GM21529 (cell line): Measurements from ENCODE around the gene RNF38.
"Not testable (repeated sequence)": the region's sequence is repeated elsewhere in the genome, so short reads cannot be mapped to it uniquely, and the experiment has no call there.

Experiments used
- ATAC-seq: cut with Tn5 transposase; IDR thresholded peaks from one replicate; pipeline ENCODE4 v1.9.1; 2021; ENCODE audit not compliant: unreplicated experiment

RNF38 gene

DNA sequence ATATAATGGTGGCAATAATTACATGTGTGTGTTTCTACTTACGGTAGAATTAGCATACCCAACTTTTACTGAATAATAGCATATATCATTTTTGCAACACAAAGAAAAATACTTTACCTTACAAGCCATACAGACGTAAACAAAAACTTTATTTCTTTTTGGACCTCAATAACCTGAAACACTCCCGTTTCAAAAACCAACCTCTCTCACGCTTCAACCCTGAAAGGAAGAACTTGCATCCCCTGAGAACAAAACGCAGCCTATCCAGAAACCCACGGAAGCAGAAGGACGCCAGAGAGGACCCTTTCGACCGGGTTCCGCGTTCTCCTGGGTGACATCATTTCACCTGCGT, at the start of gene RNF38:
TSS of gene RNF38 (minus strand) at position 290 of the 352 bp plus-strand sequence. CDS start at position 129, 161 bp downstream.
- ATAC-seq = no peak

DNA sequence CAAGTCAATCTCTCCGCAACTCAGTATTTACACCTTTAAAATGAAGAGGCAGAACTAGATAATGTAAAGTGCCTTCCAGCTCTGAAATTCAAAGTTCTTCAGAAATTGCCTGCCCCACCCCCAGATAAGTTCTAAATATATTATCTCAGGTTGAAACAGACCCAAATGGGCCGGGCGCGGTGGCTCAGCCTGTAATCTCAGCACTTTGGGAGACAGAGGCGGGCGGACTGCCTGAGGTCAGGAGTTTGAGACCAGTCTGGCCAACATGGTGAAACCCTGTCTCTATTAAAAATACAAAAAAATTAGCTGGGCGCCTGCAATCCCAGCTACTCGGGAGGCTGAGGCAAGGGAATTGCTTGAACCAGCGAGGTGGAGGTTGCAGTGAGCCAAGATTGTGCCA, 48.5 kb upstream of the RNF38 start:
- not testable (repeated sequence) for ATAC-seq

DNA sequence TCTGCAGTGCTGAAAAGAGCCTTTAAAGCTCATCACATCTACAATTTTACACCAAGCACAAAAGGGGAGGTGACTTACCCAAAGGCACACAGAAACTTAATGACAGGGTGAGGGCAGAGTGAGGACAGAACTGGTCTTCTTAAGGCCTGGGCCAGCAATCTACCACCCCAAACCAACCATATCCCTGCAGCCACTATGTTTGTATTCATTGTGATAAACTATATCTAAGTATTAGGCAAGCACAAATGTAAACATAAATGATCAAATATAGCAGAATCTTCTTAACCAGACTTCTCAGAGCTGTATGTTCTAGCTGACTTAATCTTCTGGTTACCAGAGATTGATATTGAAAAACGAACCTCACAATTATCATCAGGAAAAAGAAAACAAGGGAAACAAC, 47.9 kb upstream of the RNF38 start:
- no peak for ATAC-seq

DNA sequence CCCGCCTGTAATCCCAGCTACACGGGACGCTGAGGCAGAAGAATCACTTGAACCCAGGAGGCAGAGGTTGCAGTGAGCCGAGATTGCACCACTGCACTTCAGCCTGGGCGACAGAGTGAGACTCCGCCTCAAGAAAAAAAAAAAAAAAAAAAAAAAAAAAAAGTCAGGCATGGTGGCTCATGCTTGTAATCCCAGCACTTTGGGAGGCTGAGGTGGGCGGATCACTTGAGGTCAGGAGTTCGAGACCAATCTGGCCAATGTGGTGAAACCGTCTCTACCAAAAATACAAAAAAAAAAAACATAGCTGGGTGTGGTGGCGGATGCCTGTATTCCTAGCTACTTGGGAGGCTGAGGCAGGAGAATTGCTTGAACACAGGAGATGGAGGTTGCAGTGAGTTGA, 46.6 kb upstream of the RNF38 start:
- ATAC-seq = not testable (repeated sequence)

DNA sequence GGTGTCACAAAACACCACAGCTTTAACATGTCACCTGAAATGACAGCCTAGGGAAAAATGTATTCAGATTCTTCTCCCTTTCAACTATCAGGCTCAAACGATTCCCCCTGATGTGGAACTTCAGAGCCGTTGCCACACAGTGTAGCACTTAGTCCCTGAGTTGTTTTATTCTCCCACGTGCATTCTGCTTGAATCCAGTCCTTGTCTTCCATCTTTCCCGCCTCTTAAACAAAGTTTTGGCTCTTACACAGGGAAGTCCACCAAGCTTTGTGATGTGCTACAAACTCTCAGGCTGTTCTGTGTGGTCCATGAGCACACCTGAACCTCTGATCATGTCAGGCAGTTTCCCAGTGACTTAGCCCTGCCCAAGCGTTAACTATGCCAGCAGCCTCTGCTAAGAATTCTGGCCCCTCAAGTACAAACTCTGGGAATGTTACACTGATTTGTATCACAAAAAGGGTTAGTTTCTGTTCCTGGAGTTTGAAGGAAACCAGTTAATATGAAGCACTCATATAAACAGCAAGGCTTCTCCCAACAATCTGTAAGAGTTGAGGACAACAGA, 45.8 kb upstream of the RNF38 start:
- no peak for ATAC-seq

DNA sequence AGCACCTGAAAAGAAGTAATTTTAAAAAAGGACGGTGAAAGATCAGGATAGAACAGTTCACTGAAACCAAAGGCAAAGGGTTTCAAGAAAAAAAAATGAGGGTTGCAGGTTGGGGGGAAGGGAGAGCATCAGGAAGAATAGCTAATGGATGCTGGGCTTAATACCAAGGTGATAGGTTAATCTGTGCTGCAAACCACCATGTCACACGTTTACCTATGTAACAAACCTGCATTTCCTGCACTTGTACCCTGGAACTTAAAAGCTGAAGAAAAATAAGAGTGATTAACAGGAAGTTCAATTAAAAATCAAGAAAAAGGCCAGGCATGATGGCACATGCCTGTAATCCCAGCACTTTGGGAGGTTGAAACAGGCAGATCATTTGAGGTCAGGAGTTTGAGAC, 44.1 kb upstream of the RNF38 start:
- no peak for ATAC-seq

DNA sequence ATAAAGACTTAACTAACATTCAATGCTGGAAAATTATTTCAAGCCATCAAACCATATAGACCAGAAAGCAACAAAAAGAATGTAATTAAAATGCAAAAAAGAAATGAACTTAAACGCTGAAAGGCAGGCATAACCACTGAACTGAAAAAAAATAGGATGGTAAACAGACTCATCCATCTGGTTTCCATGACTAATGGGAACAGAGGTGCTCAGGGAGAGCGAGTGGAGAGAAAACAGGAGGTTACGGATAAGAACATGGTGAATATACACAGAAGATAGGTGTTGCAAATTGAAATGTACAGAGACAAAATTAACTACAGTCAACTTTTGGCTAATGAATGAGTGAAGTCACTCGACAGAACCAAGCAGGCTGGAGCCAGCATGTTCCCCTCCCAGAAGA, 43.5 kb upstream of the RNF38 start:
- no peak for ATAC-seq

DNA sequence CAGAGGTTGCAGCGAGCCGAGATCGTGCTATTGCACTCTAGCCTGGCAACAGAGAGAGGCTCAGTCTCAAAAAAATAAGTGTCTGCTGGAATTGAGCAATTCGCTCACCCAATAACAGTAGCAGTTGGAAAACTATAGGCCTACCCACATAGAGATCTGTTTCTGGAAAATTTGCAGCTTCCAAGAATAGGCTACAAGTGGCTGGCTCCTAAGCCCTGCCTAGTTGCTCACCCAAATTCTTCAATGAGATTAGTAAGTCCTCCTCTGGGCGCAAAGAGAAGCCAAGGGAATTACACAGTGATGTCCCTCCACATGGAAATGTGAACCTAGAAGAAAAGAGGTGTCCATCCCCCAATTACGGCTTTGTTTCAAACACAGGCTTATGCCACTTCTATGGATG, 42.6 kb upstream of the RNF38 start:
- no peak for ATAC-seq

DNA sequence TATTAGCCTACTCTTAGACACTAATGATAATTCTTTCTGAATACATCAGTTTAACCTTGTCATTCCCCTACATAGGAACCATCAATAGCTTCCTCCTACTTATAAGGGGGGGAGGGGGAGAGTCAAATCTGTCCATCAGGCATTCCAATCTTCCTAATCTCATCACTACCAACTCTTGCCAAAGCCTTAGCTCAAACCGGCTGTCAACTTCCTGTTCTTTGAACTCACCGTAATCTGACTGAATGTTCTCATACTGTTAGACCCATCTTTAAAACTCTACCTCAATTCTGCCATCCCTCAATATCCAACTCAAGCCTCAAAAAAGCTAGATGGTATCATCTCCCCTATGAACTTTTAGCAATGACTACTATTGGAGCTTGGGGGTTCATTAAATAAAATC, 41.9 kb upstream of the RNF38 start:
- ATAC-seq = no peak

DNA sequence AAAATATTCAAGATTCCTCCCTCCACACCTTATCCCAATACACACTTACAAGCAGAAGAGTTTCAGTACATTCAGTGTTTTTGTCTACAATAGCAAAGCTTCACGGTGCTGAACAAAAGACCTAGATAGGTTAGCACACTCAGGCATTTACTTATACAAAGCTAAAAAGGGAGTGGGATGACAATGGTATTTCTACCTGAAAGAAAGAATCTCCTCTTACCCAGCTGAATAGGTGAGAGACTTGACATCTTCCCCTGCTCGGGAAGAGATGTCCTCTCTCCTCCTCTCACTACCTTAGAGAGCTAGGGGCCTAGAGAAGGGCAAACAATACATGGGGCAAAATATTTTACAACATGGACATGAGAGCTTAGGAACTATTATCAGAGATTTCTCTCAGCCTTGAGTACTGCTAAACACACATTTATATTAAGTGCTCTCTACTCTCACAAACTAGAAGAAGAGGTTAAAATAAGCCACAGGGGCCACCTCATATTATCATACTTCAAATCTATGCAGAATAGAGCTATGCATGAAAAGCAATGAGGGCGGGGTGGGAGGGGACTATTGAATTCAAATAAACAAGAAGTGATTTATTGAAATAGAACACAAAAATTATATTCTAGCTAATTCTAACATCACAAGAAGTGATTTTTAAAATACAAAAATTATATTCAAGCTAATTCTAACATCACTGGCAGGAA, 38.6 kb upstream of the RNF38 start:
- ATAC-seq = no peak

DNA sequence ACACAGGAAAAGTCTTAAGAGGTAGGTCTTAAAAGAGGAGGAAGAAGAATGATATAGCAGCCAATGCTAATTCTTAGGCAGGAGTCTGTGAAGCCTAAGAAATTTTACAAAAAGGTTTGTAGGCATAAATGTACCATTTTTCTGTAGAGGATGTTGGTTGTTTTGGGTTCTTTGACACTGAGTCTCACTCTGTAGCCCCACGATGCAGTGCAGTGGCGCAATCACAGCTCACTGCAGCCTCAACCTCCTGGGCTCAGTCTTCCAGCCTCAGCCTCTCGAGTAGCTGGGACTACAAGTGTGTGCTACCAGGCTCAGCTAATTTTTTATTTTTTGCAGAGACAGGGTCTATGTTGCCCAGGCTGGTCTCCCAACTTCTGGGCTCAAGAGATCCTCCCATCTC, 37.7 kb upstream of the RNF38 start:
- no peak for ATAC-seq

DNA sequence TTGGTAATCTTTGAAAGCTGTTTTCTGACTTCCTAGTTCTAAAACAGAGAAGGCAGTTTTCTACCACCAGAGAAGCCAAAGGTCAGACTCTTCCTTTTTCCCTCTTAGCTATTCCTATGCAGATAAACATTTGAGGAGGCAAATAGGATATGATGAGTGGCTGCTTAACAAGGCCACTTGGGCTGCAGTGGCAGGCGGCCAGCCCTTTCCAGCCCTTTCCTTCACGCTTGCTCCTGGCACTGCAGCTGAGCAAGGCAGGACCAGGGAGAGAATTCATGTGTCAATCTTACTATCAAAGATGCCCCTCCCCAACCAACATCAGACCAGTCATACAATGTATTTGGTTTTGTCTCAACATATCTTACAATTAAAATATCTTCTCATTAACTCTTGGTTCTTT, 36.8 kb upstream of the RNF38 start:
- no peak for ATAC-seq

DNA sequence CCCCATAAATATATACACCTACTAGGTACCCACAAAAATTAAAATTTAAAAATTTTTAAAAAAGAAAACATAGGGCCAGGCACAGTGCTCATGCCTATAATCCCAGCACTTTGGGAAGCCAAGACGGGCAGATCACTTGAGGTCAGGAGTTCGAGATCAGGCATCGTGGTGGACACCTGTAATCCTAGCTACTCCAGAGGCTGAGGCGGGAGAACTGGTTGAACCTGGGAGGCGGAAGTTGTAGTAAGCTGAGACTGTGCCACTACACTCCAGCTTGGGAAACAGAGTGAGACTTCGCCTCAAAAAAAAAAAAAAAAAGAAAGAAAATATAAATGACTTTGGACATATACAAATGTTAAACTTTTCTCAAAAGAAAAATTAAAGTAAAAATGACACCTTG, 33.3 kb upstream of the RNF38 start:
- no peak for ATAC-seq

DNA sequence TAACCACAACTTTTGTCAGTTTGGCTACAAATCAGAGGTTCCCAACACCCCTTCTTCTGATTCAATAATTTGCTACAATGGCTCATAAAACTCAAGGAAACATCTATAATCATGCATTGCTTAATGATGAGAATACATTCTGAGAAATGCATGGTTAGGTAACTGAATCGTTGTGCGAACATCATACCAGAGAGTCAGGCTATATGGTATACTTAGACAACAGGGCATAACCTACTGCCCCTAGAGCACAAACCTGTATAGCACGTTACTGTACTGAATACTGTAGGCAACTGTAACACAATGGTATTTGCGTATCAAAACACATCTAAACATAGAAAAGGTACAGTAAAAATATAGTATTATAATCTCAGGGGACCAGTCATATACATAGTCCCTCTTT, 31.0 kb upstream of the RNF38 start:
- ATAC-seq = no peak

DNA sequence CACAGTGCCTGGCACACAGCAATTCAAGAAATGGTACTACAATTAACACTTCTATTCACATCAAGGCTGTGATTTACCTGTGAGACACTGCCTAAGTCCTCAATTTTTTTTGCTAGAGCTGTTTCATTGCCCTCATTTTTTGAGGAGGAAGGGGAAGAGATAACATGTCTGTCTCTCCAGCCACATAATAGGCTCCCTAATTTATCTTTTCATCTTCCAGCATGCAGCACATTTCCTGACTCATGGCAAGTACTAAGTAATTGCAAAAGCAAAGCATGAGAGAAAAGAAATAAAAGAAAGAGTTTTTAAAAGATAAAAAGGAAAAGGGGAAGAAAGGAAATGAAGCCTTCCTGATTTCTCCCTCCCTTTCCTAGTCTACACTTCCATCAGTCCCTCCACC, 26.9 kb upstream of the RNF38 start:
- no peak for ATAC-seq

DNA sequence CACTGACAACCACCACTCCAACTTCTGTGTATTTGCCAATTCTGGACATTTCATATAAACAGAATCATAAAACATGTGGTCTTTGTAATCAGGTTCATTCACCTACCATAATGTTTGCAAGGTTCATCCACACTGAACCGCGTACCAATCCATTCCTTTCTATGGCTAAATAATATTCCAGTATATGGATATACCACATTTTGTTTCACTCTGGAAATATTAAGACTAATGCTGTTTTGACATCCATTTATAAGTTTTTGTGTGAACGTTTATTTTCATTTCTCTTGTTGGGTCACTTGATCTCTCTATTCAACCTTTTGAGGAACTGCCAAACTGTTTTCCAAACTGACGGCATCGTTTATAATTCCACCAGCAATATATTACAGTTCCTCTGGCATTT, 26.3 kb upstream of the RNF38 start:
- no peak for ATAC-seq

DNA sequence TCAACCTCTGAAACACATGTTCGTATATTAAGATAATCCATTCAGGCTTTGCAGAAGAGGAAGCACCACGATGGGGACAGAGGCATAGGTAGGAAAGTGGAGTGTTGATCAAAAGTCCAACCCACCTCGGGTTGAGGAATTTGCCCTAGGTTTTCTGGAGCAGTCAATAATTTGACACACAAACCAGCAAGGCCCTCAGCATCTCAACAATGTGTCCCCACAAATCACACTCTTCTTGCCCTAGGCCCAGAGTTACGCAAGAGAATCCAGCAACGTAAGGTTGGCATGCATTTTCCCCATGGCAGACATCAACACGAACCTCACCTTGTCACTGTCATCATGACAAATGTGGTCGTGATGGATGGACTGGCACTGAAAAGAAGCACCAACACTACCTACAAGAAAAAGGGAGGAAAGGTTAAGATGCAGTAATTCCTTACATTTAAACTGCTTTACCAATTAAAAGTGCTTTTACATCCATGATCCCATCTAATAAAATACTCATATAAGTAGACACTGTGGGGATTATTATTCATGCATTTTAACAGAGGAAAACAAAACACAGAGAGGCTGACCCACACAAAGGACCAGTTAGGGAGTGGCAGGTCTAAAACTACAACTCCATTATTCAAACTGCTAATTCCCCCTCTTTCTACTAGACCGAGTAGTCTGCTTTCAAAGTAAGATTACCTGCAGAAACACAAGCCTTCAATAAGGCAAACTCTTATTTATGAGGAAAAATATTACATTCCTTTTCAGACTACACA, 24.4 kb upstream of the RNF38 start:
- ATAC-seq = no peak

DNA sequence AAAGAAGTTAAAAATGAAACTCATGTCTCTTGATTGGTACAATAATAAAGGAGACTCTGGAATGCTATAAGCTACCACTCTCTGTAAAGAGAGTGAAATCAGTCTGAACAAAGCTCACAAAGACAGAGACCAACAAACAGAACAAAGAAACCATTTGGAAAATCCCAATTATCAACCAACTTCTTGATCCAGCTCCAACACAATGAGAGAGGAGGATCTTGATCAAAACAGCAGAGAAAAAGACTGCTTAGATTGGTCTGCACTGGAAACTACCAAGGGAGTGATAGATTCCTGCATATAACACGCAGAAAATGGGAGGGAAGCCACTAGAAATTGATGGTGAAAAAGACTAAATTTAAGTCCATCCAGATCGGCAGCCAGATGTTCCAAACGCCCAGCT, 23.1 kb upstream of the RNF38 start:
- no peak for ATAC-seq

DNA sequence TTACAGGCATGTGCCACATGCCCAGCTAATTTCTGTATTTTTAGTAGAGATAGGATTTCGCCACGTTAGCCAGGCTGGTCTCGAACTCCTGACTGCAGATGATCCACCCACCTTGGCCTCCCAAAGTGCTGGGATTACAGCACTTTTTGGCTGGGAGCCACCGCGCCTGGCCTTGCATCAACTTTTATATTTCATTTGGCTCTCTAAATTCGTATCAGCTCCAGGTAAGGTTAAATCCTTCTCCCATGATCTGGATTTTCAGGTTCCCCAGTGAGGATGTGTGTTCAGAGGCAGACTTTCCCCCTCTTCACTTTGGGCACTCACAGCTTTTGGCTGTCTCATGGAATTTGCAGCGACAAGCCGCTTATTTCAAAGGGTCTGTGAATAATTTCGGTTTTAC, 16.8 kb upstream of the RNF38 start:
- ATAC-seq = no peak

DNA sequence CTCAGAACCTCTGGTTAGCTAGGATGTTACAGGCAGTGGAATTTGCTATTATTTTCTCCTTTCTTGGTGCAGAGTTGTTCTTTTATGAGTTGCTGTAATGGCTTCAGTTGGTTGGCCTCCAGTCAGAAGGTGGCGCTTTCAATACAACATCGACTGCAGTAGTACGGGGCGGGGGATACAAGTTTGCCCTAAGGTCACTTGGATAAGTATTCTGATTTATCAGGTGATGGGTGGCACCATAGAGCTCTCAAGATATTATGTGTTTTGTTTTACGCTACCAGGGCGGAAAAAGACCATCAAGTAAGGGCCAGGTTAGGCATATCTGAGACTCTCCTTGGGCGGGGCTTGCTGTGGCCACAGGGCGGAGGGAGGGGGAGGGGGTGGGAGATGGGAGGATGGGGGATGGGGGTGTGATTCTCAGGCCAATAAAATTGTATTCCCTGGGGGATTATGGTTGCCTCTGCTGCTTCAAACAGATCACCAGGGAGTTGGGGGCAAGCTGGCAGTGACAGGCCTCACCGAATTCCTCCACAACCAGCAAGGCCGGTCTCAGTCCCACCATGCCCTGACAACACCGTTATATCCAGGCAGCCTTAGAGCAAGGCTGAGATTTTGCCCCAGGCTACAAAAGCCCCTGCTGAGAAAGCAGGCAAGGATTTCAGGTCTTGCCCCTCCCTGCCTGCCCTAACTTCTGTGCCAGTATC, 15.9 kb upstream of the RNF38 start:
- ATAC-seq = no peak

DNA sequence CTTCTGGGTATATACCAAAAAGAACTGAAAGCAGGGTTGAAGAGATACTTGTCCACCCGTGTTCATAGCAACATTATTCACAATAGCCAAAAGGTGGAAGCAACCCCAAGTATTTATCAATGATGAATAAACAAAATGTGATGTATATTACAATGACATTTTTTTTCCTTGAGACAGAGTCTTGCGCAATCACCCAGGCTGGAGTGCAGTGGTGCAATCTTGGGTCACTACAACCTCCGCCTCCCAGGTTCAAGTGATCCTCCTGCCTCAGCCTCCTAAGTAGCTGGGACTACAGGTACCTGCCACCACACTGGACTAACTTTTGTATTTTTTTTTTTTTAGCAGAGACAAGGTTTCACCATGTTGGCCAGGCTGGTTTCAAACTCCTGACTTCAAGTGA, 11.3 kb upstream of the RNF38 start:
- ATAC-seq = not testable (repeated sequence)

DNA sequence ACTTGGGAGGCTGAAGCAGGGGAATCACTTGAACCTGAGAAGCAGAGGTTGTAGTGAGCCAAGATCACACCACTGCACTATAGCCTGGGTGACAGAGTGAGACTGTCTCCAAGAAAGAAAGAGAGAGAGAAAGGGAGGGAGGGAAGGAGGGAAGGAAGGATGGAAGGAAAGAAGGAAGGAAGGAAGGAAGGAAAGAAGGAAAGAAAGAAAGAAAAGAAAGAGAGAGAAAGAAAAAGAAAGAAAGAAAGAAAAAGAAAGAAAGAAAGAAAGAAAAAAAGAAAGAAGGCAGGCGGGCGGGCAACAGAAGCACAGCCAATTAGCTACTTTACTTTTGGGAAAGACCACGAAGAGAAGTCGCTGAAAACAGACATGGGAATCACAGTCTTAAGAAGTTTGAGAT, 9.0 kb upstream of the RNF38 start:
- not testable (repeated sequence) for ATAC-seq
